Gastrocnemius medialis (tissue), 4 donors: Measurements from ENCODE around the gene ACTN3.
"Not testable (repeated sequence)": the region's sequence is repeated elsewhere in the genome, so short reads cannot be mapped to it uniquely, and the experiment has no call there.

Experiments used
- CTCF ChIP-seq, 5 experiments: fragments of 450-650 bp in 3 of 5; fragments of 200-600 bp in 2 of 5; sonication (generic) in 2 of 5; IDR thresholded peaks in 4 of 5; conservative IDR thresholded peaks in 1 of 5; 1 replicate in 4 of 5; 2 replicates in 1 of 5; pipeline ENCODE4 v1.5.1; 2016 to 2019; ENCODE audit warnings: antibody characterized with exemption in 5 of 5, mild to moderate bottlenecking in 3 of 5, moderate library complexity in 3 of 5
- POLR2A ChIP-seq, 2 donors: fragments of 450-650 bp; IDR thresholded peaks; one replicate each; pipeline ENCODE4 v1.6.1; 2017; ENCODE audit warnings: antibody characterized with exemption in 2 of 2, mild to moderate bottlenecking in 2 of 2, moderate library complexity in 2 of 2

- not testable (repeated sequence) for TF ChIP-seq CTCF (IDR thresholded peaks at IDR 0.05 in 4 of 5, conservative IDR thresholded peaks at IDR 0.05 in 1 of 5); POLR2A (IDR thresholded peaks at IDR 0.05)
Measured at GRCh38 chr11:66582565-66583147, 36.0 kb downstream of the ACTN3 start.
